Breast epithelium (tissue), 3 donors: ENCODE results near the gene SLC1A7.

Experiments used
- POLR2A ChIP-seq: fragments of 450-650 bp; IDR thresholded peaks from one replicate; pipeline ENCODE4 v1.6.1; 2016; ENCODE audit warnings: antibody characterized with exemption, mild to moderate bottlenecking, moderate library complexity
- POLR2AphosphoS5 ChIP-seq, 3 donors: sonication (generic); formaldehyde crosslinking; IDR thresholded peaks; one replicate each; pipeline ENCODE4 v1.6.1; 2017; ENCODE audit warnings: antibody characterized with exemption in 3 of 3
- TF ChIP-seq, protein P1 (sequence below), 3 donors: fragments of 450-650 bp; IDR thresholded peaks; one replicate each; pipeline ENCODE4 v1.5.1; 2016 to 2017; ENCODE audit warnings: antibody characterized with exemption in 3 of 3, mild to moderate bottlenecking in 3 of 3, moderate library complexity in 3 of 3

- TF ChIP-seq, protein P1, sequence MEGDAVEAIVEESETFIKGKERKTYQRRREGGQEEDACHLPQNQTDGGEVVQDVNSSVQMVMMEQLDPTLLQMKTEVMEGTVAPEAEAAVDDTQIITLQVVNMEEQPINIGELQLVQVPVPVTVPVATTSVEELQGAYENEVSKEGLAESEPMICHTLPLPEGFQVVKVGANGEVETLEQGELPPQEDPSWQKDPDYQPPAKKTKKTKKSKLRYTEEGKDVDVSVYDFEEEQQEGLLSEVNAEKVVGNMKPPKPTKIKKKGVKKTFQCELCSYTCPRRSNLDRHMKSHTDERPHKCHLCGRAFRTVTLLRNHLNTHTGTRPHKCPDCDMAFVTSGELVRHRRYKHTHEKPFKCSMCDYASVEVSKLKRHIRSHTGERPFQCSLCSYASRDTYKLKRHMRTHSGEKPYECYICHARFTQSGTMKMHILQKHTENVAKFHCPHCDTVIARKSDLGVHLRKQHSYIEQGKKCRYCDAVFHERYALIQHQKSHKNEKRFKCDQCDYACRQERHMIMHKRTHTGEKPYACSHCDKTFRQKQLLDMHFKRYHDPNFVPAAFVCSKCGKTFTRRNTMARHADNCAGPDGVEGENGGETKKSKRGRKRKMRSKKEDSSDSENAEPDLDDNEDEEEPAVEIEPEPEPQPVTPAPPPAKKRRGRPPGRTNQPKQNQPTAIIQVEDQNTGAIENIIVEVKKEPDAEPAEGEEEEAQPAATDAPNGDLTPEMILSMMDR (IDR thresholded peaks at IDR 0.05), result no peak
- TF ChIP-seq POLR2A (no peak), POLR2AphosphoS5 (IDR thresholded peaks at IDR 0.05) (no peak)
Observed at GRCh38 chr1:53155945-53156344, 13.5 kb upstream of the SLC1A7 start.
